Panc1 (cell line): ENCODE measurements around the gene DEFB113. TPM values are rescaled to one million over a fixed set of nuclear protein-coding genes. Genes with fewer than 3 reads are reported as not detected.

Experiments
- ATAC-seq: fragments of 200-7000 bp; cut with Tn5 transposase; 2 replicates; pipeline ENCODE4 v1.9.1; 2020; ENCODE audit warnings: mild to moderate bottlenecking, moderate library complexity
- BruUV-seq: library from RNA; stranded (reverse); fragments of 400-500 nt; replicated peaks from 2 replicates; lab custom pipeline; 2021; lab: Mats Ljungman, UMichigan
- CTCF ChIA-PET: fragments of 300-600 bp; sonication (Branson Sonifier 250); formaldehyde crosslinking; loops from one replicate; lab custom pipeline; 2022; ENCODE audit warnings: antibody characterized with exemption; lab: Charles Lee
- POLR2A ChIA-PET: fragments of 300-600 bp; sonication (Branson Sonifier 250); formaldehyde crosslinking; loops from one replicate; lab custom pipeline; 2022; ENCODE audit warnings: antibody characterized with exemption; lab: Charles Lee
- DNase-seq: peaks from one replicate; pipeline ENCODE4 v3.0.0-alpha.2; 2010; ENCODE audit warnings: low read depth, low spot score
- H3K27ac ChIP-seq: 2 replicates; pipeline ENCODE4 v1.5.1; 2011; ENCODE audit warnings: mild to moderate bottlenecking, low read length, inconsistent platforms
- H3K27me3 ChIP-seq: fragments of 200-500 bp; sonication (Bioruptor generic); 2 replicates; pipeline ENCODE4 v1.6.0; 2014; ENCODE audit warnings: low read length, inconsistent platforms; ENCODE audit not compliant: control insufficient read depth, insufficient read depth
- H3K36me3 ChIP-seq: fragments of 200-500 bp; sonication (Bioruptor generic); 2 replicates; pipeline ENCODE4 v1.5.1; 2014; ENCODE audit warnings: inconsistent platforms, mild to moderate bottlenecking, low read length, moderate library complexity; ENCODE audit not compliant: control insufficient read depth, insufficient read depth
- H3K4me1 ChIP-seq: 2 replicates; pipeline ENCODE4 v1.5.1; 2011; ENCODE audit warnings: inconsistent platforms, mild to moderate bottlenecking, low read length, moderate library complexity; ENCODE audit not compliant: control insufficient read depth, insufficient read depth
- H3K4me3 ChIP-seq, 2 experiments: 2 replicates each; pipeline ENCODE4 v1.5.1; 2011 to 2012; ENCODE audit warnings: low read depth in 2 of 2, low read length in 2 of 2, mild to moderate bottlenecking in 2 of 2, inconsistent platforms in 1 of 2, moderate library complexity in 1 of 2
- H3K9me3 ChIP-seq: fragments of 200-500 bp; sonication (Bioruptor generic); 2 replicates; pipeline ENCODE4 v1.5.1; 2014; ENCODE audit warnings: low read depth, mild to moderate bottlenecking, inconsistent platforms, low read length, moderate library complexity; ENCODE audit not compliant: control insufficient read depth, insufficient read depth
- POLR2AphosphoS5 ChIP-seq: IDR thresholded peaks from 2 replicates; pipeline ENCODE4 v1.6.1; 2012; ENCODE audit warnings: mild to moderate bottlenecking, low read depth, low read length, moderate library complexity
- SIN3A ChIP-seq: IDR thresholded peaks from 2 replicates; pipeline ENCODE4 v1.6.1; 2012; ENCODE audit warnings: low read depth, mild to moderate bottlenecking, low read length, moderate library complexity, borderline replicate concordance; ENCODE audit not compliant: insufficient read depth
- TCF7L2 ChIP-seq: IDR thresholded peaks from 2 replicates; pipeline ENCODE4 v1.6.1; 2011; ENCODE audit warnings: mild to moderate bottlenecking, low read depth, low read length, inconsistent platforms
- in situ Hi-C: cut with HindIII; loops from 2 replicates; pipeline ENCODE4 v1.10.0; 2016; ENCODE audit warnings: low sequenced_read_pairs, low pct_unique_long_range_greater_than_20kb
- intact Hi-C: fragments of 100-400 bp; cut with micrococcal nuclease; formaldehyde crosslinking; loops from one replicate; pipeline ENCODE4 v1.10.0; 2022; ENCODE audit not compliant: unreplicated experiment
- total RNA-seq: library from RNA; stranded (reverse); gene quantifications from one replicate; pipeline ENCODE4 v1.2.1, GENCODE V29; 2021; ENCODE audit not compliant: unreplicated experiment
- TF ChIP-seq, protein P1 (sequence below), 2 experiments: IDR thresholded peaks; 2 replicates each; pipeline ENCODE4 v1.6.1; 2011 to 2012; ENCODE audit warnings: low read depth in 2 of 2, control low read depth in 1 of 2, low read length in 1 of 2, mild to moderate bottlenecking in 1 of 2, moderate library complexity in 1 of 2; ENCODE audit not compliant: insufficient read depth in 1 of 2
- TF ChIP-seq, protein P2 (sequence below): fragments of 450-650 bp; IDR thresholded peaks from 2 replicates; pipeline ENCODE4 v1.5.1; 2017; ENCODE audit warnings: mild to moderate bottlenecking

DEFB113 gene
- total RNA-seq, 1 experiment from 2014 or later: not detected

- ChIA-PET POLR2A (no interaction called here), CTCF (no interaction called here)
- no peak overlapping the region for H3K4me3 ChIP-seq
- no TSS peak for BruUV-seq
- TF ChIP-seq SIN3A (no peak), TCF7L2 (no peak), POLR2AphosphoS5 (no peak)
- TF ChIP-seq, protein P1, sequence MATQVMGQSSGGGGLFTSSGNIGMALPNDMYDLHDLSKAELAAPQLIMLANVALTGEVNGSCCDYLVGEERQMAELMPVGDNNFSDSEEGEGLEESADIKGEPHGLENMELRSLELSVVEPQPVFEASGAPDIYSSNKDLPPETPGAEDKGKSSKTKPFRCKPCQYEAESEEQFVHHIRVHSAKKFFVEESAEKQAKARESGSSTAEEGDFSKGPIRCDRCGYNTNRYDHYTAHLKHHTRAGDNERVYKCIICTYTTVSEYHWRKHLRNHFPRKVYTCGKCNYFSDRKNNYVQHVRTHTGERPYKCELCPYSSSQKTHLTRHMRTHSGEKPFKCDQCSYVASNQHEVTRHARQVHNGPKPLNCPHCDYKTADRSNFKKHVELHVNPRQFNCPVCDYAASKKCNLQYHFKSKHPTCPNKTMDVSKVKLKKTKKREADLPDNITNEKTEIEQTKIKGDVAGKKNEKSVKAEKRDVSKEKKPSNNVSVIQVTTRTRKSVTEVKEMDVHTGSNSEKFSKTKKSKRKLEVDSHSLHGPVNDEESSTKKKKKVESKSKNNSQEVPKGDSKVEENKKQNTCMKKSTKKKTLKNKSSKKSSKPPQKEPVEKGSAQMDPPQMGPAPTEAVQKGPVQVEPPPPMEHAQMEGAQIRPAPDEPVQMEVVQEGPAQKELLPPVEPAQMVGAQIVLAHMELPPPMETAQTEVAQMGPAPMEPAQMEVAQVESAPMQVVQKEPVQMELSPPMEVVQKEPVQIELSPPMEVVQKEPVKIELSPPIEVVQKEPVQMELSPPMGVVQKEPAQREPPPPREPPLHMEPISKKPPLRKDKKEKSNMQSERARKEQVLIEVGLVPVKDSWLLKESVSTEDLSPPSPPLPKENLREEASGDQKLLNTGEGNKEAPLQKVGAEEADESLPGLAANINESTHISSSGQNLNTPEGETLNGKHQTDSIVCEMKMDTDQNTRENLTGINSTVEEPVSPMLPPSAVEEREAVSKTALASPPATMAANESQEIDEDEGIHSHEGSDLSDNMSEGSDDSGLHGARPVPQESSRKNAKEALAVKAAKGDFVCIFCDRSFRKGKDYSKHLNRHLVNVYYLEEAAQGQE (IDR thresholded peaks at IDR 0.05; ENCODE audit: insufficient read depth in 1 of 2, low read depth in 2 of 2, low read length in 1 of 2): no peak
- TF ChIP-seq, protein P2, sequence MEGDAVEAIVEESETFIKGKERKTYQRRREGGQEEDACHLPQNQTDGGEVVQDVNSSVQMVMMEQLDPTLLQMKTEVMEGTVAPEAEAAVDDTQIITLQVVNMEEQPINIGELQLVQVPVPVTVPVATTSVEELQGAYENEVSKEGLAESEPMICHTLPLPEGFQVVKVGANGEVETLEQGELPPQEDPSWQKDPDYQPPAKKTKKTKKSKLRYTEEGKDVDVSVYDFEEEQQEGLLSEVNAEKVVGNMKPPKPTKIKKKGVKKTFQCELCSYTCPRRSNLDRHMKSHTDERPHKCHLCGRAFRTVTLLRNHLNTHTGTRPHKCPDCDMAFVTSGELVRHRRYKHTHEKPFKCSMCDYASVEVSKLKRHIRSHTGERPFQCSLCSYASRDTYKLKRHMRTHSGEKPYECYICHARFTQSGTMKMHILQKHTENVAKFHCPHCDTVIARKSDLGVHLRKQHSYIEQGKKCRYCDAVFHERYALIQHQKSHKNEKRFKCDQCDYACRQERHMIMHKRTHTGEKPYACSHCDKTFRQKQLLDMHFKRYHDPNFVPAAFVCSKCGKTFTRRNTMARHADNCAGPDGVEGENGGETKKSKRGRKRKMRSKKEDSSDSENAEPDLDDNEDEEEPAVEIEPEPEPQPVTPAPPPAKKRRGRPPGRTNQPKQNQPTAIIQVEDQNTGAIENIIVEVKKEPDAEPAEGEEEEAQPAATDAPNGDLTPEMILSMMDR: no peak
- H3K27me3 ChIP-seq: no peaks in the 10 kb centered on the region
- ATAC-seq: no peak
- no peak overlapping the region for H3K27ac ChIP-seq
- intact Hi-C loops: no loop called here
- DNase-seq: no peak
- no peaks in the 10 kb centered on the region for H3K36me3 ChIP-seq
- no peaks in the 10 kb centered on the region for H3K9me3 ChIP-seq
- in situ Hi-C loops: no loop called here
- H3K4me1 ChIP-seq: no peaks in the 10 kb centered on the region
Observed at GRCh38 chr6:49933526-49933925, 35.9 kb downstream of the DEFB113 start.

DNA sequence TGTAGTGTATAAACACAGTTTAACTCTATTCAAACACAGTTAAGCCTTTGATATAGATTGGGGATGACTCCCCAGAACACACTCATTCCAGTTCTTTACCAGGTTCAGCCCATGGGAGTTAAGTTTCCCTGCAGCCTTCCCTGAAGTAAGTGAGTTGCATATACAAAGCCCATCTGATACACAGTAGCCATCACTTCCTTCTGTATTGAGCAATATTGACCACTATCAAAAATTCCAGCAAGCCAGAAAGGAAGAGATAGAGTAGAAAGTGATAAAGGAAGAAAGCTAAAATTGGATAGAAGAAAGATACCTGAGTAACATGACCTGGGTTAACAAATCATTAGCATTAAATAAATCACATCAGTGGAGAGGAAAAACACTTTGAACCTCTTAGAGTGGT is 40.1 kb downstream of the DEFB113 start:
- no TSS peak for BruUV-seq
- no peak for ATAC-seq
- in situ Hi-C loops: no loop called here

More for the DNA sequence above, 40.1 kb downstream of the DEFB113 start:
- POLR2A ChIA-PET: no interaction called here
- Histone ChIP-seq H3K9me3 (no peaks in the 10 kb centered on the region), H3K36me3 (no peaks in the 10 kb centered on the region), H3K27ac (no peak overlapping the region), H3K4me1 (no peaks in the 10 kb centered on the region), H3K4me3 (no peak overlapping the region), H3K27me3 (no peaks in the 10 kb centered on the region)
- intact Hi-C loops: no loop called here
- TF ChIP-seq TCF7L2 (no peak), POLR2AphosphoS5 (no peak), SIN3A (no peak)
- TF ChIP-seq, protein P2: no peak
- TF ChIP-seq, protein P1 (IDR thresholded peaks at IDR 0.05; ENCODE audit: insufficient read depth in 1 of 2, low read depth in 2 of 2, low read length in 1 of 2): no peak
- CTCF ChIA-PET: no interaction called here
- no peak for DNase-seq
